NCI-H1436 (cell line): ENCODE data around the gene ARID1B.
"Not testable (repeated sequence)": the region's sequence is repeated elsewhere in the genome, so short reads cannot be mapped to it uniquely, and the experiment has no call there.

Experiments
- DNase-seq: peaks from one replicate; lab custom pipeline; 2025; lab: John Stamatoyannopoulos, UW

ARID1B gene

GRCh38 chr6:157021993-157022740, 245.0 kb downstream of the ARID1B start:
- peak; percentile 82 for DNase-seq

DNA sequence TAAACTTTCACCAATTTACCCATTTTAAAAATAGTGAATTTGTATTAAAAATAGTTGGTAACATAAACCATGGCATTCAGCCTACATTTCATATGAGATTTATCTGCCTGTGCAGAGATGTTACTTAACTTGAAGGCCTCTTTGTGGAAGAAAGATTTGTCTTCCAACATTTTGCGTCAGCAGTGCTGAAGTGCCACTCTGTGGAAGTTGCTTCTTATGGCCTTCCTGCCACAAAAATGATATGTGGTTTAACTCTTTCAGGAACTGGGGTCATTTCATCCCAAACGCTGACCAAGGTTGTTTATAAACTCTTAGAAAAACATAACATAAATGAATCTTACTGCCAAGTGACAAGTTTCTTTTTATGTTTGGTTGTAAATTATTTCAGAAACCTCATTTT, 246.8 kb downstream of the ARID1B start:
- DNase-seq = no peak

DNA sequence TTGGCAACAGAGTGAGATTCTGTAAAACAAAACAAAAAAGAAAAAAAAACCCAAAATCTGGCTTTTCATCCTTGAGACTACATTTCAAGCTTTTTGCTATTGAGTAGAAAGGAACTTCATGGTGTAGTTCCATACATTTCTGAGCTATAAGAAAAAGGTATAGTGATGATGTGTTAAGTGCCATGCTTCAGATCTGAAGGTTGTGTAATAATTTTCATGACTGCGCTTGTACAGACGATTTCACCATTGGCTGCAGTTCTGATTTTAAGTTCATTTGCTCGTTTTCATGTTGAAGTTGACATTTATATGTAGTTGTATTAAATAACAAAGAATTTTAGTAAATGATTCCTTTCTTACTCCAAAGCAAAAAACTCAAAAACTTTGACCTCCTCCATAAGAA, 247.6 kb downstream of the ARID1B start:
- DNase-seq = no peak

DNA sequence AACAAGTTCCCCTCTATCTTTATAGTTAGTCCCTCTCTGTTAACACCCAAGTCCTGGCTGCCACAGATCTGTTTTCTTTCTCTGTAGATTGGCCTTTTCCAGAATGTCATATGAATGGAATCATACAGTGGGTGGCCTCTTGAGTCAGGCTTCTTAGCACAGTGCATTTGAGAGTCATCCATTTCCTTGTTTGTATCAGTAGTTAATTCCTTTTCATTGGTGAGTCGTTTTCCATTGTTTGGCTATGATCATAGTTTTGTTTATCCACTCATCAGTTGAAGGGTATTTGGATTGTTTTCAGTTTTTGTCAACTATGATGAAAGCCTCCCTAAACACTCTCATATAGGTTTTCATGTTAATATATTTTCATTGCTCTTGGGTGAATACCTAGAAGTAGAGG, 248.3 kb downstream of the ARID1B start:
- DNase-seq = no peak

DNA sequence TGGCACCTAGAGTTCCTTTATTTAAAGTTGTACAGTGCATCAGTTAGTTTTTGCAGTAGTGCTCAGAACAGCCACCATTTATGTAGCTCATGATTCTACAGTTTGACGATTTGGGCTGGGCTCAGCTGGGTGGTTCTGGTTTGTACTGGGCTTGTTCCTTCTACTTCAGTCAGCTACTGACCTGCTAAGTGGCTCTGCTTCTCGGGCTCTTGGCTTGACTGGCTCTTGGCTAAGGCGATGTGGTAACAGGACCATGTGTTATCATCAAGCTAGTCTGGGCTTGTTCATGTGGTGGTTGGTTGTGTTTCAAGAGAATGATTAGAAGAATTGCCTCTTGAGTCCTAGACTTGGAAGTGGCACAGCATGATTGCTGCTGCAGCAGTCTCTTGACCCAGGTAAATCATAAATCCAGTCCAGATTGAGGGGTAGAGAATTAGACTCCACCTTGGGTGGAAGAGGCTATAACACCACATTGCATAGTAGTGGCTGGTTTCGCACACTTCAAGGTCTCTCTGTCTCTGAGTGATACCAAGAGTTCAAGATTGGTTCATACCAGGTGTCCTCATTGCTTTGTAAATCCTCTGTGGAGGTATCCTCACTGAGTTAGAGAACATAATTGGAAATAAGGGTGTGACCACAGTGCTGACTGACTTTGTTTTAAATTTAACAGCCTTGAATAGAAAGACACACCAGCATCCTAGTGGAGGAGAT, 253.0 kb downstream of the ARID1B start:
- no peak for DNase-seq

DNA sequence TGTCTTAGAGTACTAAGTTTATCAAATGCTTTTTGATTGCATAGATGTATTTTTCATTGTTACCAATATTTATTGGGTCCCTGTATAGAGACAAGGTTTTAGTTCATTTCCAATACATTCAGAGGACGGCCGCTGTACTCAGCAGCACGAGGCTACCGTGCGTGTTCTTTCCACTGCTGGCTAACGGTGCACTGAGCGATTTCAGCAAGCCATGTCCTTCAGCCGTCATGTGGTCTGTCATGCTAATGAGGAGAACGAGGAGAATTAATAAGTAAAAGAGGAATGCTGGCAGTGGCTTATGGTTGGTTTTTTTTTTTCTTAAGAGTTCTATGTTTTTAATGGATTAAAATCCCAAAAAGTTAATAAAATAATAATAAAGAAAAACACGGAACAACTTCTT, 253.6 kb downstream of the ARID1B start:
- no peak for DNase-seq

DNA sequence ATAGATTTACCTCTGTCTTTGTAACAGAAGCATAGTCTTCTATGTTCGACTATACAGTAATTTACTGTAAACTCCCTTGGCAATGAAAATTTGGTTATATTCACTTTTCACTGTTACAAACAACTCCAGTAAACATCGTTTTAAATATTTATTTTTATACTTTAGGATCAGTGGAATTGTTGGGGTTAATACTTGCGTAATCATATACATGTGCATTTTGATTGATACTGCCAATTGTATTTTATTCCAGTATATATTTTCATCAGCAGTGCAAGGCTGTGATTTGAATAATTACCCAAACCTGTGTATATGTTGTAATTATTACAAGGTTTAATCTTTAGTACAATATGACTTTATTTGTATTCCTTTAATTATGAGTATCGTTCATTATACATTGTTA, 255.7 kb downstream of the ARID1B start:
- no peak for DNase-seq

DNA sequence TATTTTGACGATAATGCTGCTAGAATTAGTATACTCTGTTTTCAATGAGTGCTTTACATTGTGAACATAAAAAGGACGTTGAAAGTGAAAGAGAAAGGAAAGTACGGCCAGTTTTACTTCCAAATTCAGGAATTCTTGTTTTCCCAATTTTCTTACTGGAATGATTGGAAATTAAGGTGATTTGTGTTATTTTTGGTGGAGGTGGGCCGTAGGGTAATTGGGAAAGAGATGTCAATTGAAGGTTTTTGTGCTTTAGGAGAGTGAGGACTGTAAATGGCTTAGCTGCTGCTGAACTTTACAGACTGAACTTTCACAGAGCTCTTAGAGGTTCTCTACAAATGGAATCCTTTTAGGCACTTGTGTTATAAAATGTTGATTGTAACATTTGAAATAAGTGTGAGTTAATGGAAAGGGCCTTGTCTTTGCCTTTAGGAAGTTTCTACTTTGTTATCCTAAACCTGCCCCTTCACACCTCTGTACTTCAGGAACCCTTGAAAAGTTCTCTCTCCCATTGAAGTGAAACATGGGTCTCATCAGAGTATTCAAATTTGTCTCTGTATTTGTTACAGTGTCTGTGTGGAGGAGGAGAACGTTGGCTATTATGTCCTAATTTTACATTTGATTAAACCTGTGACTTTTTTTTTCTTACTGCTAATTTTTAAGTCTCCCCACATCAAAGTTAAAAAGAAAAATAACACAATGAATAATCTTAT, 256.4 kb downstream of the ARID1B start:
- DNase-seq = no peak

GRCh38 chr6:157034436-157035230, 257.5 kb downstream of the ARID1B start:
- DNase-seq = peak; percentile 53

- DNase-seq = no peak
These were observed 258.4 kb downstream of the ARID1B start for GRCh38 chr6:157035546-157035945.

- DNase-seq = no peak
These were observed 259.1 kb downstream of the ARID1B start for GRCh38 chr6:157036245-157036711.

GRCh38 chr6:157037165-157037564, 260.0 kb downstream of the ARID1B start:
- no peak for DNase-seq

- no peak for DNase-seq
These were observed 261.4 kb downstream of the ARID1B start for GRCh38 chr6:157038610-157039009.

DNA sequence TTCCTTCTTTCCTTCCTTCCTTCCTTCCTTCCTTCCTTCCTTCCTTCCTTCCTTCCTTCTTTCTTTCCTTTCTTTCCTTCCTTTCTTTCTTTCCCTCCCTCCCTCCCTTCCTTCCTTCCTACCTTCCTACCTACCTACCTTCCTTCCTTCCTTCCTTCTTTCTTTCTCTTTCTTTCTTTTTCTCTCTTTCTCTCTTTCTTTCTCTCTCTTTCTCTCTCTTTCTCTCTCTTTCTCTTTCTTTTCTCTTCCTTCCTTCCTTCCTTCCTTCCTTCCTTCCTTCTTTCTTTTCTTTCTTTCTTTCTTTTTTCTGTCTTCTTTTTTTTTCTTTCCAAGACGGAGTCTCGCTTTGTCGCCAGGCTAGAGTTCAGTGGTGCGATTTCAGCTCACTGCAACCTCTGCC, 262.5 kb downstream of the ARID1B start:
- DNase-seq = not testable (repeated sequence)

- no peak for DNase-seq
These were observed 263.0 kb downstream of the ARID1B start for GRCh38 chr6:157040191-157040590.

- no peak for DNase-seq
These were observed 268.8 kb downstream of the ARID1B start for GRCh38 chr6:157045831-157046454.

GRCh38 chr6:157046776-157047175, 269.6 kb downstream of the ARID1B start:
- no peak for DNase-seq

GRCh38 chr6:157047328-157047727, 270.1 kb downstream of the ARID1B start:
- no peak for DNase-seq

DNA sequence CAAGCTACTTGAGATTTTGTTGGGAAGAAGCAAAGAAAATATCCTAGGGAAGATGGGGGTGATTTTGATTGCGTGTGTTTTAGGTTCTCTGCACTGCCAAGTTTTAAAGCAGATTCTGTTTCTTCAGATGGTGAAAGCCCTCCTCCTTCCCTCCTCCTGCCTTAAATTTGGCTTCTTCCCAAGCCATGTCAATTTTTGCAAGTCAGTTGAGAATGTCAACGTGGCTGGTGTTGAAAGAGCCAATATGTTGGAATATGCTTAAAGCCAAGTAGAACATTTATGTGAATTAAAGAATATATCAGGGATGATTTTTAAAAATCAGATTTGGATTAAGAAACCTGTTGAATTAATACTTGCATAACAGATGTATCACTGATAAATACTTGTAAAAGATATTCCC, 270.8 kb downstream of the ARID1B start:
- DNase-seq = no peak

- no peak for DNase-seq
These were observed 272.0 kb downstream of the ARID1B start for GRCh38 chr6:157049133-157049532.

GRCh38 chr6:157050537-157051265, 273.5 kb downstream of the ARID1B start:
- DNase-seq = peak; percentile 82
